ENCODE measurements around the gene RHEBL1.

The RHEBL1 gene

GRCh38 chr12:49069507-49070346, at the start of gene RHEBL1:
TSS of gene RHEBL1 (minus strand) at chr12:49069979. CDS start at chr12:49069785, 194 bp downstream.
- peak; percentile 99 for DNase-seq (ENCODE audit: extremely low spot score)
- peak; percentile 21 for TF ChIP-seq CTCF (IDR thresholded peaks at IDR 0.05; ENCODE audit: control extremely low read depth, extremely low read depth, low read depth, missing control alignments)
- ChIA-PET POLR2A (interaction anchor here (0.6 to 1.4 kb wide), 10 partner anchors 36 to 201 kb away, joined by 3 to 17 read pairs (median 4); partner anchors contain the start of genes ARF3, LMBR1L, TUBA1A and TUBA1B), CTCF (interaction anchor here (0.9 to 1.9 kb wide), 15 partner anchors 9 to 82 kb away, joined by 3 to 18 read pairs (median 4); partner anchors contain the start of gene LMBR1L)

- CTCF ChIA-PET: interaction anchor here (0.7 to 19.5 kb wide), 9 partner anchors 10 to 46 kb away, joined by 3 to 369 read pairs (median 5); partner anchors contain the start of genes DHH and TUBA1B
- TF ChIP-seq CTCF (IDR thresholded peaks at IDR 0.05; ENCODE audit: control extremely low read depth, extremely low read depth, low read depth, missing control alignments): no peak
- no peak for DNase-seq (ENCODE audit: extremely low spot score)
- POLR2A ChIA-PET: interaction anchor here (0.6 to 4.0 kb wide), 5 partner anchors 11 to 41 kb away, joined by 3 to 33 read pairs (median 4); partner anchors contain the start of genes RHEBL1 and TUBA1B
These were observed 41.4 kb upstream of the RHEBL1 start for GRCh38 chr12:49111206-49111605.

- POLR2A ChIA-PET: interaction anchor here (0.5 to 4.0 kb wide), 7 partner anchors 10 to 41 kb away, joined by 3 to 33 read pairs (median 4); partner anchors contain the start of genes RHEBL1 and TUBA1B
- peak; percentile 9 for TF ChIP-seq CTCF (IDR thresholded peaks at IDR 0.05; ENCODE audit: control extremely low read depth, extremely low read depth, low read depth, missing control alignments)
- CTCF ChIA-PET: interaction anchor here (0.7 to 19.5 kb wide), 10 partner anchors 9 to 125 kb away, joined by 3 to 369 read pairs (median 5); partner anchors contain the start of genes DHH and TUBA1B
- peak; percentile 99 for DNase-seq (ENCODE audit: extremely low spot score)
These were observed 40.8 kb upstream of the RHEBL1 start, which contains the start of gene LMBR1L for GRCh38 chr12:49110464-49111155. TSS of gene LMBR1L (minus strand) at chr12:49110847. CDS start at chr12:49110555, 292 bp downstream.

GRCh38 chr12:49109641-49110463, 40.1 kb upstream of the RHEBL1 start:
- DNase-seq (ENCODE audit: extremely low spot score): no peak

GRCh38 chr12:49108958-49109404, 39.2 kb upstream of the RHEBL1 start:
- ChIA-PET CTCF (interaction anchor here (1.1 to 19.5 kb wide), 7 partner anchors 8 to 65 kb away, joined by 3 to 369 read pairs (median 85); partner anchors contain the start of genes DHH and TUBA1B), POLR2A (interaction anchor here (0.5 to 4.0 kb wide), 4 partner anchors 22 to 632 kb away, joined by 3 to 33 read pairs (median 10); partner anchors contain the start of genes TMBIM6 and TUBA1B)
- no peak for DNase-seq (ENCODE audit: extremely low spot score)
- TF ChIP-seq CTCF (IDR thresholded peaks at IDR 0.05; ENCODE audit: control extremely low read depth, extremely low read depth, low read depth, missing control alignments): no peak

More at GRCh38 chr12:49109641-49110463, 40.1 kb upstream of the RHEBL1 start:
- no peak for TF ChIP-seq CTCF (IDR thresholded peaks at IDR 0.05; ENCODE audit: control extremely low read depth, extremely low read depth, low read depth, missing control alignments)
- ChIA-PET CTCF (interaction anchor here (0.8 to 19.5 kb wide), 11 partner anchors 10 to 126 kb away, joined by 3 to 369 read pairs (median 5); partner anchors contain the start of genes DHH and TUBA1B), POLR2A (interaction anchor here (0.5 to 4.0 kb wide), 9 partner anchors 9 to 85 kb away, joined by 3 to 33 read pairs (median 4); partner anchors contain the start of genes RHEBL1 and TUBA1B)

Measured in GM10248 (cell line).